ENCODE data around the gene PGK1. TPM values are rescaled to one million over a fixed set of nuclear protein-coding genes. Genes with fewer than 3 reads are reported as not detected.

The PGK1 gene
- total and polyA plus RNA-seq, 11 donors, result 76.5 to 616 (median 416) TPM

GRCh38 chrX:78111140-78111931 lies 7.3 kb downstream of the PGK1 start:
- no peak overlapping the region for H3K27ac ChIP-seq
- H3K4me1 ChIP-seq, result peaks cover 0 to 59% (median 28%) of the 10 kb centered on the region in 12 donors
- no peaks in the 10 kb centered on the region for H3K9me3 ChIP-seq
- H3K36me3 ChIP-seq, result peaks cover 0 to 71% (median 62%) of the 10 kb centered on the region in 9 donors
- 70 to 81% (median 75%) methylated on average over 10 of the region's 10 CpGs for WGBS, 4 donors
- DNase-seq (no peak), ATAC-seq (no peak)
- H3K4me3 ChIP-seq, result no peak overlapping the region
- intact Hi-C loops (cut with DNase I), result loop anchor here in 1 of 10 donors (10.0 kb wide), 1 partner anchor 197 kb away; the partner anchor contains the start of gene ATP7A
- no peaks in the 10 kb centered on the region for H3K27me3 ChIP-seq
- no peak for TF ChIP-seq CTCF (IDR thresholded peaks at IDR 0.05)
- TF ChIP-seq POLR2A (IDR thresholded peaks at IDR 0.05), result no peak

GRCh38 chrX:78116365-78116764 lies 12.3 kb downstream of the PGK1 start:
- intact Hi-C loops (cut with DNase I), result loop anchor here in 1 of 10 donors (10.0 kb wide), 1 partner anchor 202 kb away; the partner anchor contains the start of gene ATP7A
- H3K36me3 ChIP-seq, result peaks cover 0 to 99% (median 91%) of the 10 kb centered on the region in 9 donors
- peaks cover 0 to 17% (median 0%) of the 10 kb centered on the region in 12 donors for H3K4me1 ChIP-seq
- H3K9me3 ChIP-seq, result no peaks in the 10 kb centered on the region
- DNase-seq (no peak), ATAC-seq (no peak)
- no peak overlapping the region for H3K27ac ChIP-seq
- no peak for TF ChIP-seq CTCF (IDR thresholded peaks at IDR 0.05)
- TF ChIP-seq POLR2A (IDR thresholded peaks at IDR 0.05), result no peak
- no peaks in the 10 kb centered on the region for H3K27me3 ChIP-seq
- no peak overlapping the region for H3K4me3 ChIP-seq

- Histone ChIP-seq H3K4me1 (peaks cover 0 to 13% (median 0%) of the 10 kb centered on the region in 12 donors), H3K36me3 (peaks cover 0 to 99% (median 91%) of the 10 kb centered on the region in 9 donors), H3K27ac (no peak overlapping the region), H3K4me3 (no peak overlapping the region), H3K9me3 (no peaks in the 10 kb centered on the region), H3K27me3 (no peaks in the 10 kb centered on the region)
- intact Hi-C loops (cut with DNase I), result loop anchor here in 1 of 10 donors (10.0 kb wide), 1 partner anchor 202 kb away; the partner anchor contains the start of gene ATP7A
- TF ChIP-seq CTCF (IDR thresholded peaks at IDR 0.05) (no peak), POLR2A (IDR thresholded peaks at IDR 0.05) (no peak)
- 56 to 68% (median 60%) methylated on average over 2 of the region's 2 CpGs for WGBS, 4 donors
- no peak for ATAC-seq
- DNase-seq, result no peak
Observed at GRCh38 chrX:78116766-78117165, 12.7 kb downstream of the PGK1 start.

GRCh38 chrX:78118628-78119027 lies 14.6 kb downstream of the PGK1 start:
- H3K27ac ChIP-seq, result no peak overlapping the region
- no peak overlapping the region for H3K4me3 ChIP-seq
- WGBS, 4 donors, result 56 to 92% (median 74%) methylated on average over 1 of the region's 1 CpG
- ATAC-seq (no peak), DNase-seq (no peak)
- intact Hi-C loops (cut with DNase I), result loop anchor here in 1 of 10 donors (10.0 kb wide), 1 partner anchor 204 kb away; the partner anchor contains the start of gene ATP7A
- TF ChIP-seq CTCF (IDR thresholded peaks at IDR 0.05) (no peak), POLR2A (IDR thresholded peaks at IDR 0.05) (no peak)
- H3K36me3 ChIP-seq, result peaks cover 0 to 98% (median 94%) of the 10 kb centered on the region in 9 donors
- H3K27me3 ChIP-seq, result no peaks in the 10 kb centered on the region
- H3K4me1 ChIP-seq, result peaks cover 0 to 10% (median 0%) of the 10 kb centered on the region in 12 donors
- no peaks in the 10 kb centered on the region for H3K9me3 ChIP-seq

All from heart left ventricle (tissue), 16 donors.